HG03135 (cell line): ENCODE results near the gene LAMB2.

Source experiments
- ATAC-seq: cut with Tn5 transposase; IDR thresholded peaks from one replicate; pipeline ENCODE4 v1.9.1; 2021; ENCODE audit warnings: mild to moderate bottlenecking, moderate library complexity; ENCODE audit not compliant: unreplicated experiment

The LAMB2 gene

GRCh38 chr3:49161808-49162530 is 29.1 kb upstream of the LAMB2 start:
- ATAC-seq, result no peak

- no peak for ATAC-seq
Measured at GRCh38 chr3:49161197-49161596, 28.3 kb upstream of the LAMB2 start.

DNA sequence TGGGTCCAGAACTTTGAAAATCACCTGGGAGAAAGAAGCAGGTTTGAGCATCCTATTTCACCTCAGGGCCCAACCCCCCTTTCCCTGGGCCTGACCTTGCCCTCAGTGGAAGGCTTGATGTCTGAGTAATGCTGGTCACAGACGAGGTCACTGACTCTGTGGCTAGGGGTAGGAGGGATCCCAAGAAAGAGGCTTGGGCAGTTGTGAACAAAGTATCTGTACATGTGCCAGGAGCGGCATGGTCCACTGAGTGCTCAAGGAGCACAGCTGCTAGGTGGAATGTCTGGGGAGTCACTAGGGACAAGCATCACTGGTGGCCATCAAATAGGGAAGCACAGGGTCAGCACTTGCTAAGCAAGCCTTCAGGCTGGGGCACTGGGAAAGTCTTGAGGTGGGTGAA is 25.9 kb upstream of the LAMB2 start:
- no peak for ATAC-seq

GRCh38 chr3:49158103-49158709 is 25.4 kb upstream of the LAMB2 start:
- ATAC-seq, result no peak

DNA sequence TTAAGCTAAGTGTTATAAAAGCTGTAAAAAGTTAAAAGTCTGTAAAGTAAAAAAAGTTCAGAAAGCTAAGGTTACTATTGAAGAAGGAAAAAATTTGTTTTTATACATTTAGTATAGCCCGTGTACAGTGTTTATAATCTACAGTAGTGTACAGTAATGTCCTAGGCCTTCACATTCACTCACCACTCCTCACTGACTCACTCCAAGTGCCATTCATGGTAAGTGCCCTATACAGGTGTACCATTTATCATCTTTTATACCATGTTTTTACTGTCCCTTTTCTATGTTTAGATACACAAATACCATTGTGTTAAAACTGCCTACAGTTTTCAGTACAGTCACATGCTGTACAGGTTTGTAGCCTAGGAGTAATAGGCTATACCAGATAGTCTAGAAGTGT is 24.4 kb upstream of the LAMB2 start:
- ATAC-seq, result no peak

DNA sequence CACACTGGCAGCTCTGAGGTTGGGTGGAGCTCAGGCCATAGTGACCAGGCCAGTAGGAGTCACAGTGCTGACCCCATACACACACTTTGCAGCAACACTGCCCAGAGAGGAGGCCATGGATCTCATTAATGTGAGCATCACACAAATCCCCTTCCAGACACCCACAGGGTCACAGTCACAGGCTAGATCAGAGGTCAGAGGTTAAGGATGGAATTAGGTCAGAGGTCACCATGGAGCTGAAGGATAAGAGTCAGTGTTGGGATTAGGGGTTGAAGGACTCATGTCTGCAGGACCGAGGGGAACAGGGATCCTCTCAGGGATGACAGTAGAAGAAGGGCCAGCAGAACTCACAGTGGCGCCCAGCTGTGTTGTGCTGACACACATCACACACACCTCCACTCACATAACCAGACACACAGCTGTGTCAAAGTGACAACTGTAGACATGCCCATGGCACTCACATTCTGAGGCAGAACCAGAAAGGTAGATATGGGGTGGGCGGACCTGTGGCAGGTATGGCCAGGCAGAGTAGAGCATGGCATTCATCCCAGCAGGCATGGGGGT is 20.6 kb upstream of the LAMB2 start:
- ATAC-seq, result no peak

DNA sequence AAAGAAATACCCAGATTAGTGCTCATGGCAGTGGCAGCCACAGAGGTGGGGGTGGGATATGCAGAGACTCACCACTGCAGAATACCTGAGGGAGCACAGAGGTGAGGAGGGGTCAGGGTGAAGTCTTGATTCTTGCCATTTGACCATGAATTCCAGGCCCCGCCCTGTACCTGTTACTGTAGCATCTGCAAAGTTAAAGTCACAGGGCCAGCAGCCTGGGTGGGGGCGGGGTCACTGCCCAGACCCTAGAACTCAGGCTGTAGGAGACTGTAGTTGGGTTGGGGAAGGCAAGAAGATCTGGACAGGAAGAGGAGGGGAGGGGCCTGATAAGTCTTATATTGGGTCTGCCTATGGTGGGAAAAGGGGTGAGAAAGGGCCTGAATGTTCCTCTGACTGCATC is 18.8 kb upstream of the LAMB2 start:
- ATAC-seq, result no peak

- no peak for ATAC-seq
Measured at GRCh38 chr3:49148159-49148558, 15.3 kb upstream of the LAMB2 start.

GRCh38 chr3:49140080-49140479 is 7.2 kb upstream of the LAMB2 start:
- ATAC-seq, result no peak

DNA sequence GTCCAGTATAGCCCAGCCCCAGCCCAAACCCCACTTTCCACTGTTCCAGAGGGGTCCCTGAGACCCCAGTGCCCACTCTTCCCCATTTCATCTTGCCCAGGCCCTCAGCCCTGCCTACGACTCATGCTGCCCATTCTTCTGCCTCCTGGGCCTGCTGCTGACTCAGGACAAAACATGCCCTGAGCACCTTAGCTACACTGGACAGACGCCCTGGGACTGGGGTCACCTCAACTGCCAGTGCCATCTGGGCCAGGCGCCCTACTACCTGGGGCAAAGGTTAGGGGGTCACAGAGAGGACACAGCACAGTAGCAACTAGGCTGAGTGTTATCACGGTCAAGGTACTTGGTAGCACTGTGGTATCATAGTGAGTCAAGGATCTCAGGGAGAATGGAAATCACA is 2.6 kb upstream of the LAMB2 start:
- ATAC-seq, result no peak

DNA sequence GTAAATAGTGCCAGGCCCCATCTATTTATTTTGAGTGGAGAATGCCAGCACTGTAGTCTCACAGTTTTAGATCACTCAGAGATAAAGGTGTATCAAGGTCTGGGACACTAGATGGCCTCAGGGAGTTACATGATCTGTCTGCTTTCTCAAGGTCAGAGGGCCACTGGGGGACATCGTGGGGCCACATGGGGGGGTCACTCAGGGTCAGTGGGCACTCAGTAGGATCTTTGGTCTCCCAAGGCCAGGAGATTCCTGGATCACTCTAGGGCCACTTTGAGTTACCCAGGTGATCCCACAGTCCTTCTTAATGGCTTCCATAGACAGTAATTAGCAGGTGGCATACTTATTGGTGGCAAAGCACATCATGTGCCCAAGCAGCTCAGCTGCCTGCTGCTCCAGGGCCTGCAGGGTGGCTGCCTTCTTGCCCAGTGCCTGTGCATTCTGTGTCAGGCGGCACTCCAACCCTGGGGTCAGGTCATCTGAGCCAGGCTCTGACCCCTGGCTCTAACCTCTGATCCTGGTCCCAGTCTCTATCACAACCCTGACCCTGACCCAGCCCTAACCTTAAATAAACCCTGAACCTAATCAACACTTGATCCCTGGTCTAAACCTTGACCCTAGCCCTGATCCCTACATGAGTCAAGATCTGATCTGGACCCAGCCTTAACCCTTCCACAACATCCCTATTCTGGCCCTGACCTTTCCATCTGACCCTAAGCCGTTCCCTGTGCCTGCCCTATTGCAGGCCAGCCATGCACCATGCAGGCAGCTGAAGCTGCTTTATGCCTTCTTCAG is 1.8 kb upstream of the LAMB2 start:
- ATAC-seq, result no peak

- ATAC-seq, result no peak
Measured at GRCh38 chr3:49133226-49133951, 539 bp upstream of the LAMB2 start.

DNA sequence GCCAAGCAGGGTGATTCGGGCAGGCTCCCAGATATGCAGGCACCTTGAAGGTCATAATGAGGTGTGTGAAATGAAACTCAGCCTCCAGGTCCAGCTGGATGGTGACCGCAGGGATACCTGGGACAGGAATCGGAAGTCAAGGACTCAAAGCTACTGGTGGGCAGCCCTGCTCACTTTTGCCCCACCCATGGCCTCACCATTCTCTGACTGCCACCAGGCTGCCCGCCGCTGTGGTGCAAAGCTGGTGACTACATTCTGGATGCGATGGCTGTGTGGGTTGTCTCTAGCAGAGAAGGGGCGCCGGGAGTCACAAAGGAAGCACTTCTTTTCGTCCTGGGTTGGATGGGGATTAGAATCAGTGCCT is 795 bp downstream of the LAMB2 start:
- no peak for ATAC-seq

DNA sequence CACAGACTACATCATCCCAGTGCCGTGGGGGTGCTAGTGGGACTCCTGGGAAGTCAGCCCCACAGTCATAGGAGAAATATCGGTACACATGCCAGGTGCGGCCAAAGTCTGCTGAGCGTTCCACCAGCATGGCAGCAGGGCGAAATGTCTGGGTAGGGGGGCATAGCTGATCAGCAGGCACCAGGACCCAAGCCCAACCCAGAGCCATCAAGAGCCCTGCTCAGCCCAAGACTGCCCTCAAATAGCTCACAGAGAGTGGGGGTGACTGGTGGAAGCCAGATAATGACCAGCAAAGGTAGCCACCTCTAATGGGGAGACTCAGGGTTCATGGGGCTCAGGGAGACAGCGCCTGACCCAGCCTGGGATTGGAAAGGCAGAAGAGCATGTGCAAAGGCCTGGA is 1.3 kb downstream of the LAMB2 start:
- no peak for ATAC-seq

- no peak for ATAC-seq
Measured at GRCh38 chr3:49131040-49131439, 1.8 kb downstream of the LAMB2 start.

DNA sequence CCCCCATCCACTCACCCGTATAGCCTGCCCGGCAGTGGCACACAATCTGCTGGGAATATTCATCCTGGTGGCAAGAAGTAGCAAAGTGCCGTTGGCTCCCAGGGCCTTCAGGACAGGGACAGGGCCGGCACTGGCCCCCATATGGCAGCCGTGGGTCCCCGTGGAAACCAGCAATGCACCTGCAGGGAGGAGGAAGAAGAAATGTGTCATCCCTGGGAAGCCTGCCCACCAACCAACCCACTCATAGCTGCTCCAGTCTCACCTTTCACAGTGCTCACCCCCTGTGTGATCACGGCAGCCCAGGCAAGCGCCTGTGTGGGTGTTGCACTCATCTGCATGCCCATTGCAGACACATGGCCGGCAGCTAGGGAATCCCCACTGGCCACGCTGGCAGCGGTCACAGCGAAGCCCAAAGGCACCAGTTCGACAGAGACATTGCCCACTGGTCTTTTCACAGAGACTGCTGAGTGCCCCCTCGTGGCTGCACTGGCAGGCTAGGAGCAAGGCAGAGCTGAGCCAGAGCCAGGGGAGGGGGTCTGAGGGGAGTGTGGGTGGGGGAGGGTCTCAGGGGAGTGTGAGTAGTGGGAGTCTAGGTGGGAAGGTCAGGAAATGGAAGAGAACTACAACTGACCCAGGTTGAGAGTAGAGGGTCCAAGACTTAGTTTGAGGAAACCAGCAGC is 7.7 kb downstream of the LAMB2 start:
- ATAC-seq, result no peak

- no peak for ATAC-seq
Measured at GRCh38 chr3:49124203-49124602, 8.6 kb downstream of the LAMB2 start.

GRCh38 chr3:49123687-49124086 is 9.2 kb downstream of the LAMB2 start:
- no peak for ATAC-seq

DNA sequence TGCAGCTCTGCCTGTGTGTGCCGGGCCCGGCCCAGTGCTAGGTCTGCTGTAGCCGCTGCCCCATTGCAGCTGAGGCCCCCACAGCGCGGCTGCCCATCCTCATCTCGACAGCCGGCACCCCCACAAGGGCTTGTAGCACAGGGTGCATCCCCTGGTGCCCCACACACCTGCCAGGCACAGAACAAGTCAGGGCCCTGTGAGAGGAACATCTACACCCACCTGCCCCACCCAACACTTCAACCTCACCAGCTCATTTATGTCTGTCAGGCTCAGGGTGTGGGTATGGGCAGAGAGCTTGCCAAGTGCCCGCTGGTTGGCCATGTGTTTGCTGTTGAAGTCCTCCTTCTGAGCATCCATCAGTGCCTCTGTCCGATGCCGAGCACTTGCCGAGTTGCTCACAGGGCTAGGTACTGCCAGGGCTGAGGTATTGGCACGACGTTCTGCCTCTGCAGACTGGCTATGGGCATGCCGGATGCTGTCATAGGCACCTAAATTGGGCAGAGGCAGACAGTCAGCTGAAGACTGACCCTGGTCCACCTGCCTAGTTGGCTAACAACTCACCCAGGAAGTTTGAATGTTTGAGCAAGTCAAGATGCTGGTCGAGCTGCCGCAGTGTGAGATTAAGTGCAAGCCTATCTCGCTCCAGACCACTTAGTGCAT is 9.8 kb downstream of the LAMB2 start:
- ATAC-seq, result no peak

DNA sequence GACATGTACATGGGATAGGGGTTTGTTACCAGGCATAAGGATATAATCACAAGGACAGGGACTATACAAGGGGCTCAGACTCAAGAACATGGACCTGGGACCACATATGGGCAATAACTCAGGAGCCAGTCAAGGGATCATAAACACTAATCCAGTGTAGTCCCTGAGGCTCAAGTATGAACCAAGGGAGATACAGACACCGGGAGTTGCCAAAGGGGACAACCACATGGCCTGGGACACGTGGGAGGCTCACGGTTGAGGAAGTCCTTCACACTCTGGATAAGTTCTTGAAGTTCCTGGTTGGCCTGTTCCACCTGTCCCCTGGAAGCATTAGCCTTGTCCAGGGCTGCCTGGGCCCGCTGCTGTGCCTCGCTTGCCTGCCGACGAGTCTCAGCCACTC is 10.4 kb downstream of the LAMB2 start:
- no peak for ATAC-seq
